B cell (primary cell): Measurements from ENCODE around the gene QRFP. TPM values are rescaled to one million over a fixed set of nuclear protein-coding genes. Genes with fewer than 3 reads are reported as not detected.

Experiments
- ATAC-seq: fragments of 200-7000 bp; cut with Tn5 transposase; one replicate; pipeline ENCODE4 v1.10.0; 2021; ENCODE audit warnings: low read depth, mild to moderate bottlenecking, moderate number of reproducible peaks, moderate library complexity
- CTCF ChIA-PET: fragments of 350-600 bp; sonication (Branson Sonifier 250); formaldehyde crosslinking; loops from one replicate; lab custom pipeline; 2021; ENCODE audit warnings: antibody characterized with exemption, inconsistent platforms; lab: Charles Lee
- POLR2A ChIA-PET: fragments of 350-600 bp; sonication (Branson Sonifier 250); formaldehyde crosslinking; loops from one replicate; lab custom pipeline; 2021; ENCODE audit warnings: antibody characterized with exemption; lab: Charles Lee
- DNase-seq: peaks from one replicate; pipeline ENCODE4 v3.0.0; 2013
- H2AFZ ChIP-seq: 2 replicates; pipeline ENCODE4 v1.6.1; 2012; ENCODE audit warnings: mild to moderate bottlenecking, low read depth, low read length; ENCODE audit not compliant: insufficient read depth, poor library complexity, severe bottlenecking
- H3K27ac ChIP-seq, 2 donors: 1 replicate in 1 of 2; 2 replicates in 1 of 2; pipeline ENCODE4 v1.5.1; 2012 to 2013; ENCODE audit warnings: low read length in 2 of 2, mild to moderate bottlenecking in 2 of 2, moderate library complexity in 1 of 2
- H3K27me3 ChIP-seq, 4 experiments: fragments of 200-600 bp in 1 of 4; sonication (generic) in 1 of 4; replicated peaks in 1 of 4; 1 replicate in 2 of 4; 2 replicates in 2 of 4; pipeline versions ENCODE4 v1.6.1 to v1.7.0; 2013 to 2016; ENCODE audit warnings: low read length in 3 of 4, mild to moderate bottlenecking in 2 of 4, mixed read lengths in 1 of 4, moderate library complexity in 1 of 4; ENCODE audit not compliant: insufficient read depth in 4 of 4, control insufficient read depth in 3 of 4; ENCODE audit errors: control extremely low read depth in 1 of 4
- H3K36me3 ChIP-seq, 2 experiments: replicated peaks in 1 of 2; 1 replicate in 1 of 2; 2 replicates in 1 of 2; pipeline versions ENCODE4 v1.6.1 to v1.7.1; 2013; ENCODE audit warnings: low read length in 1 of 2; ENCODE audit not compliant: insufficient read depth in 2 of 2, control insufficient read depth in 1 of 2; ENCODE audit errors: control extremely low read depth in 1 of 2, extremely low read depth in 1 of 2
- H3K4me1 ChIP-seq, 2 donors: fragments of 200-600 bp in 1 of 2; sonication (generic) in 1 of 2; 1 replicate in 1 of 2; 2 replicates in 1 of 2; pipeline versions ENCODE4 v1.5.1 to v1.6.1; 2013 to 2017; ENCODE audit warnings: low read length in 2 of 2; ENCODE audit not compliant: control insufficient read depth in 2 of 2, insufficient read depth in 2 of 2
- H3K4me2 ChIP-seq: replicated peaks from 2 replicates; pipeline ENCODE3; 2012; ENCODE audit warnings: mild to moderate bottlenecking, low read depth, low read length; ENCODE audit not compliant: poor library complexity, severe bottlenecking
- H3K4me3 ChIP-seq, 5 experiments: fragments of 200-600 bp in 1 of 5; sonication (generic) in 1 of 5; 1 replicate in 3 of 5; 2 replicates in 2 of 5; pipeline versions ENCODE4 v1.5.1 to v1.7.0; 2011 to 2016; ENCODE audit warnings: low read length in 4 of 5, mild to moderate bottlenecking in 4 of 5, low read depth in 2 of 5, control low read depth in 1 of 5, moderate library complexity in 1 of 5; ENCODE audit not compliant: insufficient read depth in 1 of 5; ENCODE audit errors: control extremely low read depth in 1 of 5, extremely low read depth in 1 of 5
- H3K79me2 ChIP-seq: fragments of 200-600 bp; sonication (generic); one replicate; pipeline ENCODE4 v1.6.0; 2016; ENCODE audit warnings: low read length; ENCODE audit not compliant: control insufficient read depth, insufficient read depth
- H3K9ac ChIP-seq: fragments of 200-600 bp; sonication (generic); 2 replicates; pipeline ENCODE4 v1.6.1; 2017; ENCODE audit warnings: mild to moderate bottlenecking, low read length, moderate library complexity
- H3K9me3 ChIP-seq, 3 donors: one replicate each; pipeline versions ENCODE4 v1.6.1 to v1.7.1; 2013; ENCODE audit warnings: low read length in 2 of 3; ENCODE audit not compliant: control insufficient read depth in 2 of 3, insufficient read depth in 1 of 3; ENCODE audit errors: control extremely low read depth in 1 of 3
- H4K20me1 ChIP-seq: 2 replicates; pipeline ENCODE4 v1.6.0; 2012; ENCODE audit warnings: mild to moderate bottlenecking, low read length; ENCODE audit not compliant: insufficient read depth, control insufficient read depth, poor library complexity, severe bottlenecking
- H3K27ac Mint-ChIP-seq: one replicate; pipeline ENCODE4 v1.8.0; 2021; ENCODE audit warnings: mixed read lengths
- H3K27me3 Mint-ChIP-seq: one replicate; pipeline ENCODE4 v1.8.0; 2021; ENCODE audit warnings: mixed read lengths
- H3K4me1 Mint-ChIP-seq: one replicate; pipeline ENCODE4 v1.8.0; 2021; ENCODE audit warnings: mixed read lengths
- H3K4me3 Mint-ChIP-seq: one replicate; pipeline ENCODE4 v1.8.0; 2021; ENCODE audit warnings: mixed read lengths
- H3K9me3 Mint-ChIP-seq: one replicate; pipeline ENCODE4 v1.8.0; 2022; ENCODE audit warnings: mixed read lengths; ENCODE audit not compliant: insufficient read depth
- CTCF ChIP-seq: fragments of 200-600 bp; IDR thresholded peaks from one replicate; pipeline ENCODE4 v1.8.0; 2022; ENCODE audit warnings: antibody characterized with exemption, mild to moderate bottlenecking
- EZH2 ChIP-seq: IDR thresholded peaks from 2 replicates; pipeline ENCODE4 v1.6.1; 2012; ENCODE audit warnings: borderline replicate concordance, low read depth, mild to moderate bottlenecking, moderate library complexity, low read length; ENCODE audit not compliant: insufficient read depth, poor library complexity, severe bottlenecking
- WGBS: methylation state at CpG from one replicate; pipeline ENCODE4 v1.1.5; 2013; ENCODE audit warnings: missing lambda C conversion rate; ENCODE audit not compliant: insufficient coverage; 5-methylcytosine and 5-hydroxymethylcytosine counted together
- intact Hi-C: fragments of 100-400 bp; cut with micrococcal nuclease; formaldehyde crosslinking; loops from one replicate; pipeline ENCODE4 v1.10.0; 2022
- polyA plus RNA-seq: library from polyadenylated mRNA; depleted of rRNA; stranded (reverse); fragments of >200 nt; gene quantifications from 2 replicates; pipeline ENCODE4 v1.2.3, GENCODE V29; 2012
- total RNA-seq, 2 donors: library from RNA; stranded (reverse); fragments of 120-200 nt in 1 of 2; gene quantifications; 1 replicate in 1 of 2; 2 replicates in 1 of 2; pipeline versions ENCODE4 v1.2.3 to v1.2.4, GENCODE V29; 2013 to 2022

Gene QRFP
- total and polyA plus RNA-seq, 2 donors (not counting 1 experiment from before 2014, with no cell fraction given) = 0.07 TPM; not detected in 1

- WGBS = 96% methylated on average over 16 of the region's 25 CpGs
- no peak overlapping the region for H3K27ac Mint-ChIP-seq
- ChIA-PET CTCF (no interaction called here), POLR2A (no interaction called here)
- Histone ChIP-seq H2AFZ (no peak overlapping the region), H3K4me3 (no peak overlapping the region), H3K79me2 (no peaks in the 10 kb centered on the region), H3K9ac (no peak overlapping the region), H4K20me1 (no peaks in the 10 kb centered on the region), H3K27me3 (no peaks in the 10 kb centered on the region), H3K36me3 (peaks cover 0 to 46% of the 10 kb centered on the region in 2 experiments), H3K27ac (no peak overlapping the region), H3K9me3 (no peaks in the 10 kb centered on the region), H3K4me1 (no peaks in the 10 kb centered on the region), H3K4me2 (no peak overlapping the region)
- ATAC-seq (no peak), DNase-seq (no peak)
- H3K4me3 Mint-ChIP-seq = no peak overlapping the region
- H3K4me1 Mint-ChIP-seq = no peaks in the 10 kb centered on the region
- no peaks in the 10 kb centered on the region for H3K9me3 Mint-ChIP-seq
- intact Hi-C loops = no loop called here
- TF ChIP-seq EZH2 = no peak
- TF ChIP-seq CTCF = no peak
- H3K27me3 Mint-ChIP-seq = no peaks in the 10 kb centered on the region
Measured at GRCh38 chr9:130887494-130888144, 9.0 kb downstream of the QRFP start.

GRCh38 chr9:130886981-130887380 is 9.6 kb downstream of the QRFP start:
- Histone ChIP-seq H3K36me3 (peaks cover 0 to 46% of the 10 kb centered on the region in 2 experiments), H3K27ac (no peak overlapping the region)
- CTCF ChIA-PET = no interaction called here

More at GRCh38 chr9:130886981-130887380, 9.6 kb downstream of the QRFP start:
- H3K4me2 ChIP-seq = no peak overlapping the region
- intact Hi-C loops = no loop called here
- ATAC-seq (no peak), DNase-seq (no peak)
- 99% methylated on average over 16 of the region's 23 CpGs for WGBS
- no peaks in the 10 kb centered on the region for H3K79me2 ChIP-seq
- no peaks in the 10 kb centered on the region for H3K4me1 ChIP-seq
- H3K9me3 ChIP-seq = no peaks in the 10 kb centered on the region
- no peak overlapping the region for H3K9ac ChIP-seq
- POLR2A ChIA-PET = no interaction called here
- H4K20me1 ChIP-seq = no peaks in the 10 kb centered on the region
- Mint-ChIP-seq H3K27ac (no peak overlapping the region), H3K27me3 (no peaks in the 10 kb centered on the region), H3K9me3 (no peaks in the 10 kb centered on the region), H3K4me1 (no peaks in the 10 kb centered on the region), H3K4me3 (no peak overlapping the region)
- H3K27me3 ChIP-seq = no peaks in the 10 kb centered on the region
- TF ChIP-seq EZH2 (no peak), CTCF (no peak)
- no peak overlapping the region for H3K4me3 ChIP-seq
- H2AFZ ChIP-seq = no peak overlapping the region
